NCI-H187 (cell line): Measurements from ENCODE around the gene RGSL1.
"Not testable (repeated sequence)": the region's sequence is repeated elsewhere in the genome, so short reads cannot be mapped to it uniquely, and the experiment has no call there.

Source experiments
- DNase-seq, 2 experiments: peaks; one replicate each; lab custom pipeline; 2025; lab: John Stamatoyannopoulos, UW

The RGSL1 gene

GRCh38 chr1:182446033-182446669 lies 3.8 kb upstream of the RGSL1 start:
- DNase-seq: peak; percentile 40 to 55

GRCh38 chr1:182447124-182447523 lies 2.8 kb upstream of the RGSL1 start:
- DNase-seq: not testable (repeated sequence)

- no peak for DNase-seq
Observed at GRCh38 chr1:182447660-182448059, 2.3 kb upstream of the RGSL1 start.

- no peak for DNase-seq
Observed at GRCh38 chr1:182453631-182454030, 3.7 kb downstream of the RGSL1 start.

- DNase-seq: no peak
Observed at GRCh38 chr1:182457844-182458243, 7.9 kb downstream of the RGSL1 start.

GRCh38 chr1:182459949-182460348 lies 10.0 kb downstream of the RGSL1 start:
- DNase-seq: no peak

- DNase-seq: no peak
Observed at GRCh38 chr1:182460550-182460951, 10.6 kb downstream of the RGSL1 start.

GRCh38 chr1:182473556-182473955 lies 23.6 kb downstream of the RGSL1 start:
- DNase-seq: no peak

- no peak for DNase-seq
Observed at GRCh38 chr1:182476625-182477024, 26.7 kb downstream of the RGSL1 start.

GRCh38 chr1:182478238-182478637 lies 28.3 kb downstream of the RGSL1 start:
- no peak for DNase-seq

- DNase-seq: no peak
Observed at GRCh38 chr1:182484067-182484466, 34.1 kb downstream of the RGSL1 start.

- peak; percentile 63 to 76 for DNase-seq
Observed at GRCh38 chr1:182484531-182485257, 34.7 kb downstream of the RGSL1 start.

GRCh38 chr1:182485861-182486260 lies 35.9 kb downstream of the RGSL1 start:
- DNase-seq: no peak

- DNase-seq: no peak
Observed at GRCh38 chr1:182488803-182489202, 38.9 kb downstream of the RGSL1 start.

GRCh38 chr1:182493063-182493462 lies 43.1 kb downstream of the RGSL1 start:
- DNase-seq: no peak

- no peak for DNase-seq
Observed at GRCh38 chr1:182495002-182495401, 45.1 kb downstream of the RGSL1 start.

GRCh38 chr1:182495693-182496092 lies 45.7 kb downstream of the RGSL1 start:
- DNase-seq: no peak

GRCh38 chr1:182507685-182508084 lies 57.7 kb downstream of the RGSL1 start:
- no peak for DNase-seq

- DNase-seq: no peak
Observed at GRCh38 chr1:182515556-182515955, 65.6 kb downstream of the RGSL1 start.

- no peak for DNase-seq
Observed at GRCh38 chr1:182520736-182521135, 70.8 kb downstream of the RGSL1 start.

GRCh38 chr1:182525342-182525741 lies 75.4 kb downstream of the RGSL1 start:
- no peak for DNase-seq

- DNase-seq: no peak
Observed at GRCh38 chr1:182527680-182528079, 77.7 kb downstream of the RGSL1 start.

- DNase-seq: not testable (repeated sequence)
Observed at GRCh38 chr1:182528206-182528605, 78.3 kb downstream of the RGSL1 start.

GRCh38 chr1:182533896-182534295 lies 84.0 kb downstream of the RGSL1 start:
- no peak for DNase-seq
